ENCODE data around the gene NFIX. TPM values are rescaled to one million over a fixed set of nuclear protein-coding genes. Genes with fewer than 3 reads are reported as not detected.
"Not testable (repeated sequence)": the region's sequence is repeated elsewhere in the genome, so short reads cannot be mapped to it uniquely, and the experiment has no call there.

NFIX gene
- total RNA-seq, 1 experiment from 2014 or later: 0.03 TPM

- no peaks in the 10 kb centered on the region for H3K27me3 ChIP-seq (ENCODE audit: control insufficient read depth, insufficient read depth, low read length)
- no peak overlapping the region for H3K4me3 ChIP-seq (ENCODE audit: insufficient read depth, low read depth, low read length)
- peak; percentile 29 for DNase-seq
- no peaks in the 10 kb centered on the region for H3K36me3 ChIP-seq (replicated peaks; ENCODE audit: control insufficient read depth, insufficient read depth, low read length)
These were observed 20.7 kb upstream of the NFIX start for GRCh38 chr19:12974301-12975220.

GRCh38 chr19:12975221-12975741, 20.0 kb upstream of the NFIX start:
- Histone ChIP-seq H3K36me3 (replicated peaks; ENCODE audit: control insufficient read depth, insufficient read depth, low read length) (no peaks in the 10 kb centered on the region), H3K4me3 (ENCODE audit: insufficient read depth, low read depth, low read length) (no peak overlapping the region), H3K27me3 (ENCODE audit: control insufficient read depth, insufficient read depth, low read length) (no peaks in the 10 kb centered on the region)
- no peak for DNase-seq

DNA sequence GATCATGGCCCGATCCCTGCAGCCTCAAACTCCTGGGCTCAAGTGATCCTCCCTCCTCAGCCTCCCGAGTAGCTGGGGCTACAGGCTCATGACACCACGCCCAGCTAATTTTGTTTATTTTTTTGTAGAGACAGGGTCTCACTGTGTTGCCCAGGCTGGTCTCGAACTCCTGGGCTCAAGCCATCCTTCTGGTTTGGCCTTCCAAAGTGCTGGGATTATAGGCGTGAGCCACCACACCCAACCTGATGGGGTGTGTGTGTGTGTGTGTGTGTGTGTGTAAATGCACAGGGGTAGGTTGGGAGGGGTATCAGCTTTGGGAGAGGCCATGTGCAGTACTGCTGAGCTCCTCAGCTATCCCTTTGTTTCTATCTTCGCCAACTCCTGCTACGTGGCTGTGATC, 19.2 kb upstream of the NFIX start:
- not testable (repeated sequence) for DNase-seq; H3K27me3 ChIP-seq (ENCODE audit: control insufficient read depth, insufficient read depth, low read length); H3K4me3 ChIP-seq (ENCODE audit: insufficient read depth, low read depth, low read length); H3K36me3 ChIP-seq (replicated peaks; ENCODE audit: control insufficient read depth, insufficient read depth, low read length)

- H3K4me3 ChIP-seq (ENCODE audit: insufficient read depth, low read depth, low read length): no peak overlapping the region
- H3K27me3 ChIP-seq (ENCODE audit: control insufficient read depth, insufficient read depth, low read length): peaks cover 11% of the 10 kb centered on the region
- DNase-seq: no peak
- H3K36me3 ChIP-seq (replicated peaks; ENCODE audit: control insufficient read depth, insufficient read depth, low read length): no peaks in the 10 kb centered on the region
These were observed 15.3 kb upstream of the NFIX start for GRCh38 chr19:12979974-12980373.

GRCh38 chr19:12982648-12983047, 12.6 kb upstream of the NFIX start:
- no peak for DNase-seq
- Histone ChIP-seq H3K27me3 (ENCODE audit: control insufficient read depth, insufficient read depth, low read length) (peaks cover 19% of the 10 kb centered on the region), H3K4me3 (ENCODE audit: insufficient read depth, low read depth, low read length) (no peak overlapping the region), H3K36me3 (replicated peaks; ENCODE audit: control insufficient read depth, insufficient read depth, low read length) (no peaks in the 10 kb centered on the region)

DNA sequence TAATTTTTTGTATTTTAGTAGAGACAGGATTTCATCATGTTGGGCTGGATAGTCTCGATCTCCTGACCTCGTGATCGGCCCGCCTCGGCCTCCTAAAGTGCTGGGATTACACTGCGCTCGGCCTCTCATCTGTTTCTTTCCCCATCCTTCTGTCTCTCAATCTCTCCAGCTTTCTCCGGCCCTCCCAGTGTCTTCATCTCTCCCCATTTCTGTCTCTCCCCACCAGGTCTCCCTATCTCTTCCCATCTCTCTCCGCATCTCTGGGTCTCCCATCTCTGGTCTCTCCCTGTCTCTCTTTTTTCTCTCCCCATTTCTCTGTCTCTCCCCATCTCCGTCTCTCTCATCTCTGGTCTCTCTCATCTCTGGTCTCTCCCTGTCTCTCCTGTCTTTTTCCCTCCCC, 12.2 kb upstream of the NFIX start:
- Histone ChIP-seq H3K27me3 (ENCODE audit: control insufficient read depth, insufficient read depth, low read length) (peaks cover 19% of the 10 kb centered on the region), H3K4me3 (ENCODE audit: insufficient read depth, low read depth, low read length) (peak overlapping the region; percentile 18; the same call in 1 of the 2 replicates), H3K36me3 (replicated peaks; ENCODE audit: control insufficient read depth, insufficient read depth, low read length) (no peaks in the 10 kb centered on the region)
- no peak for DNase-seq

- peak overlapping the region; percentile 18; the same call in 1 of the 2 replicates for H3K4me3 ChIP-seq (ENCODE audit: insufficient read depth, low read depth, low read length)
- DNase-seq: peak; percentile 99
- no peaks in the 10 kb centered on the region for H3K36me3 ChIP-seq (replicated peaks; ENCODE audit: control insufficient read depth, insufficient read depth, low read length)
- peaks cover 19% of the 10 kb centered on the region for H3K27me3 ChIP-seq (ENCODE audit: control insufficient read depth, insufficient read depth, low read length)
These were observed 11.6 kb upstream of the NFIX start for GRCh38 chr19:12983542-12984142.

GRCh38 chr19:12984143-12984627, 11.1 kb upstream of the NFIX start:
- H3K4me3 ChIP-seq (ENCODE audit: insufficient read depth, low read depth, low read length): no peak overlapping the region
- peaks cover 19% of the 10 kb centered on the region for H3K27me3 ChIP-seq (ENCODE audit: control insufficient read depth, insufficient read depth, low read length)
- no peaks in the 10 kb centered on the region for H3K36me3 ChIP-seq (replicated peaks; ENCODE audit: control insufficient read depth, insufficient read depth, low read length)
- no peak for DNase-seq

GRCh38 chr19:12984683-12985048, 10.6 kb upstream of the NFIX start:
- Histone ChIP-seq H3K27me3 (ENCODE audit: control insufficient read depth, insufficient read depth, low read length) (peaks cover 19% of the 10 kb centered on the region), H3K4me3 (ENCODE audit: insufficient read depth, low read depth, low read length) (no peak overlapping the region), H3K36me3 (replicated peaks; ENCODE audit: control insufficient read depth, insufficient read depth, low read length) (no peaks in the 10 kb centered on the region)
- peak; percentile 59 for DNase-seq

DNA sequence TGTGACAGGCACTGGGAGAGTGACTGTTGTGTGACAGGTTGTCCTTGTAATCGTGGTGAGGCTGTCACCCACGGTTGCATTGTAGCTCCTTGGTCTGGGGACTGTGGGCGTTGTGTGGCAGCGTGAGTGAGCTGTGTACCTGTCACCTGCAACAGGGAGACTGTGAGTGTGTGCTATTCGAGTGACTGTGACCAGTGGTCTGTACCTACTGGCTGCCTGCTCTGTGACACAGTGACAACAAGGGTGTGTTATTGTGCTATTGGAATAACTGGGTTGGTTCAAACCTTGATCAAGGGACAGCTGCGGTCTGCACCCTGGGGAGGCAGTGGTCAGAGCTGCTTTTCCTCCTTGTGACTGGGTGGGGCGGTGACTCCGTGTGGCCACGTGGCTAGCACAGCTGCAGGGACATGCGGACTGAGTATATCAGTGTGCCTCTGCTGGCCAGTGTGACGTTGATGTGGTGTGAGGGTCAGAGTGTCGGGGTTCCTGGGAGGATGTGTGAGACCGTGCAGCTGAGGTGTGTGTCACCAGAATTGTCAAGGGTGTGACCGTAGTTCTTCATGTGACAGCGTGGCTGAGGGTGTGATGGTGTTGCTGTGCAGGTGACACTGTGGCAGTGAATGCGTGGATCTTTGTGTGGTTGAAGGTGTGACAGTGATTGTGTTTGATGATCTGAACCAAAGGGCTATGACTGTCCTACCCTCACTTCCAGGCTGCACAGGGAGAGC, 10.1 kb upstream of the NFIX start:
- H3K27me3 ChIP-seq (ENCODE audit: control insufficient read depth, insufficient read depth, low read length): peaks cover 24% of the 10 kb centered on the region
- no peak overlapping the region for H3K4me3 ChIP-seq (ENCODE audit: insufficient read depth, low read depth, low read length)
- DNase-seq: peak; percentile 50
- no peaks in the 10 kb centered on the region for H3K36me3 ChIP-seq (replicated peaks; ENCODE audit: control insufficient read depth, insufficient read depth, low read length)

DNA sequence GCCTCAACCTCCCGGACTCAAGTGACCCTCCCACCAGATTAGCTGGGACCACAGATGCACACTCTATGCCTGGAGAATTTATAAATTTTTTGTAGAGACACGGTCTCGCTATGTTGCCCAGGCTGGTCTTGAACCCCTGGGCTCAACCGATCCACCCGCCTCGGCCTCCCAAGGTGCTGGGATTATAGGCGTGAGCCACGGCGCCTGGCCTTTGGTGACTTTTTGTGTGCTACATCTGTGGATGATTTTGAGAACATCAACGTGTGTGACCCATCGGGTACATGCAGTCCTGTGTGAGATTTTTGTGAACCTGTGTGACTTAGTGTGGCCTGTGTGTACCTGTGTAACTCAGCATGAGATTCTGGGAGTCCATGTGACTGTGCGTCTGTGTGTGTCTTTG, 8.5 kb upstream of the NFIX start:
- DNase-seq: no peak

GRCh38 chr19:12987190-12987589, 8.1 kb upstream of the NFIX start:
- Histone ChIP-seq H3K36me3 (replicated peaks; ENCODE audit: control insufficient read depth, insufficient read depth, low read length) (no peaks in the 10 kb centered on the region), H3K4me3 (ENCODE audit: insufficient read depth, low read depth, low read length) (no peak overlapping the region), H3K27me3 (ENCODE audit: control insufficient read depth, insufficient read depth, low read length) (peaks cover 25% of the 10 kb centered on the region)
- no peak for DNase-seq

More for the DNA sequence above, 8.5 kb upstream of the NFIX start:
- Histone ChIP-seq H3K27me3 (ENCODE audit: control insufficient read depth, insufficient read depth, low read length) (peaks cover 27% of the 10 kb centered on the region), H3K36me3 (replicated peaks; ENCODE audit: control insufficient read depth, insufficient read depth, low read length) (no peaks in the 10 kb centered on the region), H3K4me3 (ENCODE audit: insufficient read depth, low read depth, low read length) (no peak overlapping the region)

DNA sequence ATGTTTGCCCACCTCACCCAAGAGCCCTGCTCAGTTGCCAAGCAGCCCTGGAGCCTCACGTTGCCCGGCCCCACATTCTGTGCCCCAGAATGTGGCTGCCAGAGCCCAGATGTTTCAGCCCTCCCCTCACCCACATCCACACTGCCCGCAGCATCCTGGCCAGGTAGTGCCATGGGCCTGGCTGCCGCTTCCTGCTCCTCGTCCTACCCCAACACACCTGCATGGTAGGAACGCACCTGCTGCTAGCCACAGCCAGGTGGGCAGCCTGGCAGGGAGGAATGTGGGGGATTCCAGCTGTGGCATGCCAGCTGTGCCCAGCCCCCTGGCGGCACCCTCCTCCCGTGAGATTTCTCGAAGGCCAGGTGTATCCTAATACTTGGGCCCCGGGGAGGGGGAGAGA, 7.5 kb upstream of the NFIX start:
- no peaks in the 10 kb centered on the region for H3K36me3 ChIP-seq (replicated peaks; ENCODE audit: control insufficient read depth, insufficient read depth, low read length)
- no peak for DNase-seq
- no peak overlapping the region for H3K4me3 ChIP-seq (ENCODE audit: insufficient read depth, low read depth, low read length)
- H3K27me3 ChIP-seq (ENCODE audit: control insufficient read depth, insufficient read depth, low read length): peaks cover 25% of the 10 kb centered on the region

- H3K4me3 ChIP-seq (ENCODE audit: insufficient read depth, low read depth, low read length): no peak overlapping the region
- no peaks in the 10 kb centered on the region for H3K36me3 ChIP-seq (replicated peaks; ENCODE audit: control insufficient read depth, insufficient read depth, low read length)
- peaks cover 33% of the 10 kb centered on the region for H3K27me3 ChIP-seq (ENCODE audit: control insufficient read depth, insufficient read depth, low read length)
- DNase-seq: no peak
These were observed 4.8 kb upstream of the NFIX start for GRCh38 chr19:12990431-12990830.

All from H7 (cell line).